Measurements from ENCODE around the gene FASTKD3. TPM values are rescaled to one million over a fixed set of nuclear protein-coding genes. Genes with fewer than 3 reads are reported as not detected.

FASTKD3 gene
- total RNA-seq, 2 donors from 2014 or later, result 11.4 to 12.2 TPM

- intact Hi-C loops (cut with DNase I), result no loop called here
- Histone ChIP-seq H3K27ac (no peak overlapping the region), H3K27me3 (peaks cover 18% of the 10 kb centered on the region), H3K4me3 (peak overlapping the region; percentile 49), H3K9ac (ENCODE audit: low read depth in 2 of 2, low read length in 2 of 2) (no peak overlapping the region), H3K9me3 (no peaks in the 10 kb centered on the region), H3K4me1 (peaks cover 4% of the 10 kb centered on the region), H3K36me3 (no peaks in the 10 kb centered on the region)
- no peak for TF ChIP-seq CTCF (IDR thresholded peaks at IDR 0.05)
- no peak for DNase-seq
Observed at GRCh38 chr5:7849681-7850394, 19.0 kb downstream of the FASTKD3 start.

- intact Hi-C loops (cut with DNase I), result no loop called here
- TF ChIP-seq CTCF (IDR thresholded peaks at IDR 0.05), result no peak
Observed at GRCh38 chr5:7848296-7848695, 20.5 kb downstream of the FASTKD3 start.

GRCh38 chr5:7846327-7846726, 22.5 kb downstream of the FASTKD3 start:
- Histone ChIP-seq H3K36me3 (no peaks in the 10 kb centered on the region), H3K27ac (no peak overlapping the region), H3K27me3 (peaks cover 18% of the 10 kb centered on the region), H3K9me3 (no peaks in the 10 kb centered on the region), H3K4me1 (peaks cover 4% of the 10 kb centered on the region), H3K9ac (ENCODE audit: low read depth in 2 of 2, low read length in 2 of 2) (no peak overlapping the region), H3K4me3 (no peak overlapping the region)
- DNase-seq, result no peak
- no peak for TF ChIP-seq CTCF (IDR thresholded peaks at IDR 0.05)
- intact Hi-C loops (cut with DNase I), result no loop called here

More at GRCh38 chr5:7848296-7848695, 20.5 kb downstream of the FASTKD3 start:
- H3K27ac ChIP-seq, result no peak overlapping the region
- H3K4me3 ChIP-seq, result no peak overlapping the region
- H3K9ac ChIP-seq (ENCODE audit: low read depth in 2 of 2, low read length in 2 of 2), result no peak overlapping the region
- H3K27me3 ChIP-seq, result peaks cover 18% of the 10 kb centered on the region
- H3K4me1 ChIP-seq, result peaks cover 4% of the 10 kb centered on the region
- no peaks in the 10 kb centered on the region for H3K9me3 ChIP-seq
- no peaks in the 10 kb centered on the region for H3K36me3 ChIP-seq
- no peak for DNase-seq

GRCh38 chr5:7845557-7845956, 23.3 kb downstream of the FASTKD3 start:
- Histone ChIP-seq H3K27me3 (peaks cover 12% of the 10 kb centered on the region), H3K9me3 (no peaks in the 10 kb centered on the region), H3K4me3 (no peak overlapping the region), H3K36me3 (no peaks in the 10 kb centered on the region), H3K27ac (no peak overlapping the region), H3K9ac (ENCODE audit: low read depth in 2 of 2, low read length in 2 of 2) (no peak overlapping the region), H3K4me1 (peaks cover 4% of the 10 kb centered on the region)
- no peak for DNase-seq
- intact Hi-C loops (cut with DNase I), result no loop called here
- no peak for TF ChIP-seq CTCF (IDR thresholded peaks at IDR 0.05)

GRCh38 chr5:7844901-7845300, 23.9 kb downstream of the FASTKD3 start:
- Histone ChIP-seq H3K27me3 (peaks cover 12% of the 10 kb centered on the region), H3K36me3 (no peaks in the 10 kb centered on the region), H3K9ac (ENCODE audit: low read depth in 2 of 2, low read length in 2 of 2) (no peak overlapping the region), H3K4me3 (no peak overlapping the region), H3K4me1 (peaks cover 1% of the 10 kb centered on the region), H3K27ac (no peak overlapping the region), H3K9me3 (no peaks in the 10 kb centered on the region)
- DNase-seq, result no peak
- no peak for TF ChIP-seq CTCF (IDR thresholded peaks at IDR 0.05)
- intact Hi-C loops (cut with DNase I), result no loop called here

All from colonic mucosa (tissue), 4 donors.